SIG-M5 treated with dmso at 0.1 percent for 504 hours (cell line): ENCODE results near the gene KCP.

Source experiments
- DNase-seq: peaks from one replicate; lab custom pipeline; 2025; ENCODE audit not compliant: unreplicated experiment; lab: John Stamatoyannopoulos, UW

The KCP gene

GRCh38 chr7:128876586-128876977 lies 33.9 kb downstream of the KCP start:
- DNase-seq, result no peak

GRCh38 chr7:128876127-128876526 lies 34.4 kb downstream of the KCP start:
- DNase-seq, result no peak

- DNase-seq, result no peak
These were observed 35.0 kb downstream of the KCP start for GRCh38 chr7:128875523-128875948.

- no peak for DNase-seq
These were observed 36.1 kb downstream of the KCP start for GRCh38 chr7:128874140-128875031.

GRCh38 chr7:128873234-128873633 lies 37.3 kb downstream of the KCP start:
- DNase-seq, result no peak

GRCh38 chr7:128872394-128872824 lies 38.1 kb downstream of the KCP start:
- no peak for DNase-seq

- DNase-seq, result no peak
These were observed 39.5 kb downstream of the KCP start for GRCh38 chr7:128871050-128871449.

GRCh38 chr7:128869944-128870285 lies 40.6 kb downstream of the KCP start:
- DNase-seq, result no peak

GRCh38 chr7:128869138-128869943 lies 41.2 kb downstream of the KCP start:
- no peak for DNase-seq

- no peak for DNase-seq
These were observed 41.8 kb downstream of the KCP start for GRCh38 chr7:128868624-128869137.

- DNase-seq, result no peak
These were observed 42.5 kb downstream of the KCP start for GRCh38 chr7:128867842-128868623.

- no peak for DNase-seq
These were observed 43.3 kb downstream of the KCP start for GRCh38 chr7:128867241-128867640.

GRCh38 chr7:128865996-128866877 lies 44.3 kb downstream of the KCP start:
- no peak for DNase-seq

- DNase-seq, result no peak
These were observed 45.2 kb downstream of the KCP start for GRCh38 chr7:128865303-128865702.

- peak; percentile 67 for DNase-seq
These were observed 47.0 kb downstream of the KCP start for GRCh38 chr7:128863433-128863989.

GRCh38 chr7:128862571-128863432 lies 47.7 kb downstream of the KCP start, which contains the start of gene ATP6V1F:
TSS of gene ATP6V1F (plus strand) at chr7:128862856. CDS start at chr7:128862905, 49 bp downstream.
- peak; percentile 93 for DNase-seq

- DNase-seq, result no peak
These were observed 48.4 kb downstream of the KCP start for GRCh38 chr7:128861957-128862570.
